CD4-positive, alpha-beta T cell (primary cell): ENCODE measurements around the gene VPS39. TPM values are rescaled to one million over a fixed set of nuclear protein-coding genes. Genes with fewer than 3 reads are reported as not detected.

Experiments used
- ATAC-seq: fragments of 200-7000 bp; cut with Tn5 transposase; one replicate; pipeline ENCODE4 v1.10.0; 2022; ENCODE audit warnings: mild to moderate bottlenecking; ENCODE audit not compliant: poor library complexity
- CTCF ChIA-PET: fragments of 350-600 bp; sonication (Branson Sonifier 250); formaldehyde crosslinking; loops from one replicate; lab custom pipeline; 2021; ENCODE audit warnings: antibody characterized with exemption, inconsistent platforms; lab: Charles Lee
- POLR2A ChIA-PET: fragments of 350-600 bp; sonication (Branson Sonifier 250); formaldehyde crosslinking; loops from one replicate; lab custom pipeline; 2021; ENCODE audit warnings: antibody characterized with exemption, inconsistent platforms; lab: Charles Lee
- DNase-seq, 14 experiments: peaks; one replicate each; pipeline ENCODE4 v3.0.0-alpha.2; 2013 to 2020; ENCODE audit warnings: mixed read lengths in 2 of 14
- H3K27ac ChIP-seq, 2 donors: one replicate each; pipeline versions ENCODE4 v1.5.1 to v1.7.0; 2013; ENCODE audit warnings: low read length in 2 of 2, low read depth in 1 of 2, mild to moderate bottlenecking in 1 of 2
- H3K27me3 ChIP-seq, 2 experiments: 1 replicate in 1 of 2; 2 replicates in 1 of 2; pipeline versions ENCODE4 v1.6.1 to v1.7.0; 2013; ENCODE audit warnings: low read length in 2 of 2, control low read depth in 1 of 2, mild to moderate bottlenecking in 1 of 2, moderate library complexity in 1 of 2; ENCODE audit not compliant: insufficient read depth in 2 of 2, control insufficient read depth in 1 of 2
- H3K36me3 ChIP-seq: one replicate; pipeline ENCODE4 v1.6.1; 2013; ENCODE audit warnings: low read length, control low read depth; ENCODE audit not compliant: insufficient read depth
- H3K4me1 ChIP-seq: one replicate; pipeline ENCODE4 v1.6.1; 2013; ENCODE audit warnings: low read length, control low read depth; ENCODE audit not compliant: insufficient read depth
- H3K4me3 ChIP-seq: one replicate; pipeline ENCODE4 v1.5.1; 2013; ENCODE audit warnings: mild to moderate bottlenecking, low read length, moderate library complexity
- H3K9me3 ChIP-seq, 2 experiments: 1 replicate in 1 of 2; 2 replicates in 1 of 2; pipeline versions ENCODE4 v1.6.1 to v1.7.0; 2013; ENCODE audit warnings: low read length in 2 of 2, mild to moderate bottlenecking in 2 of 2, control low read depth in 1 of 2, moderate library complexity in 1 of 2; ENCODE audit not compliant: control insufficient read depth in 1 of 2, insufficient read depth in 1 of 2
- H3K27ac Mint-ChIP-seq: one replicate; pipeline ENCODE4 v1.8.0; 2020; ENCODE audit warnings: mixed read lengths
- H3K27me3 Mint-ChIP-seq: one replicate; pipeline ENCODE4 v1.8.0; 2021; ENCODE audit warnings: mixed read lengths
- H3K36me3 Mint-ChIP-seq: one replicate; pipeline ENCODE4 v1.8.0; 2021; ENCODE audit warnings: low read depth, mixed read lengths
- H3K4me1 Mint-ChIP-seq: one replicate; pipeline ENCODE4 v1.8.0; 2021; ENCODE audit warnings: low read depth, mixed read lengths
- H3K4me3 Mint-ChIP-seq: one replicate; pipeline ENCODE4 v1.8.0; 2020; ENCODE audit warnings: mild to moderate bottlenecking, mixed read lengths
- H3K9me3 Mint-ChIP-seq: one replicate; pipeline ENCODE4 v1.8.0; 2020; ENCODE audit warnings: mixed read lengths
- CTCF ChIP-seq: fragments of 200-600 bp; IDR thresholded peaks from one replicate; pipeline ENCODE4 v1.8.0; 2022; ENCODE audit warnings: antibody characterized with exemption, mild to moderate bottlenecking
- intact Hi-C, 2 experiments: fragments of 100-400 bp; cut with DNase I in 1 of 2; cut with micrococcal nuclease in 1 of 2; formaldehyde crosslinking; loops; one replicate each; pipeline versions ENCODE4 v1.15.1 to v1.9.0; 2023 to 2025; cut with DNase I, micrococcal nuclease
- total RNA-seq, 174 experiments: library from RNA in 2 of 174; stranded (reverse) in 2 of 174; gene quantifications; one replicate each; pipeline ENCODE4 v1.2.3 and lab custom pipeline; 2021 to 2026

Gene VPS39
- total RNA-seq, 2 experiments from 2014 or later, result 73.4 to 82.5 TPM

GRCh38 chr15:42182961-42183360 lies 25.1 kb downstream of the VPS39 start:
- CTCF ChIA-PET, result no interaction called here
- H3K27ac Mint-ChIP-seq, result peak overlapping the region; percentile 19
- no peaks in the 10 kb centered on the region for H3K27me3 ChIP-seq
- no peaks in the 10 kb centered on the region for H3K9me3 Mint-ChIP-seq
- POLR2A ChIA-PET, result no interaction called here
- DNase-seq (peak in 1 of 14 experiments; percentile 28), ATAC-seq (no peak)
- no peak overlapping the region for H3K4me3 ChIP-seq
- peaks cover 91% of the 10 kb centered on the region for H3K36me3 Mint-ChIP-seq
- no peak for TF ChIP-seq CTCF
- no peaks in the 10 kb centered on the region for H3K9me3 ChIP-seq
- peaks cover 90% of the 10 kb centered on the region for H3K36me3 ChIP-seq
- intact Hi-C loops, result loop anchor here in 1 of 2 experiments (5.0 kb wide), 1 partner anchor 54 kb away; no protein-coding TSS in a partner anchor
- H3K27me3 Mint-ChIP-seq, result no peaks in the 10 kb centered on the region
- H3K4me1 Mint-ChIP-seq, result no peaks in the 10 kb centered on the region
- no peak overlapping the region for H3K4me3 Mint-ChIP-seq
- H3K27ac ChIP-seq, result no peak overlapping the region
- H3K4me1 ChIP-seq, result no peaks in the 10 kb centered on the region

- DNase-seq (no peak), ATAC-seq (no peak)
- intact Hi-C loops, result loop anchor here in 1 of 2 experiments (5.0 kb wide), 1 partner anchor 55 kb away; no protein-coding TSS in a partner anchor
- H3K4me3 Mint-ChIP-seq, result no peak overlapping the region
- Histone ChIP-seq H3K27me3 (no peaks in the 10 kb centered on the region), H3K36me3 (peaks cover 88% of the 10 kb centered on the region), H3K4me3 (no peak overlapping the region), H3K9me3 (no peaks in the 10 kb centered on the region), H3K4me1 (no peaks in the 10 kb centered on the region), H3K27ac (no peak overlapping the region)
- peaks cover 91% of the 10 kb centered on the region for H3K36me3 Mint-ChIP-seq
- CTCF ChIA-PET, result no interaction called here
- H3K9me3 Mint-ChIP-seq, result no peaks in the 10 kb centered on the region
- no peaks in the 10 kb centered on the region for H3K4me1 Mint-ChIP-seq
- no peak for TF ChIP-seq CTCF
- no peaks in the 10 kb centered on the region for H3K27me3 Mint-ChIP-seq
- no peak overlapping the region for H3K27ac Mint-ChIP-seq
- POLR2A ChIA-PET, result no interaction called here
These were observed 25.7 kb downstream of the VPS39 start for GRCh38 chr15:42182328-42182886.

GRCh38 chr15:42178056-42178455 lies 30.0 kb downstream of the VPS39 start:
- peaks cover 83% of the 10 kb centered on the region for H3K36me3 ChIP-seq

More at GRCh38 chr15:42178056-42178455, 30.0 kb downstream of the VPS39 start:
- no peaks in the 10 kb centered on the region for H3K9me3 ChIP-seq
- H3K27me3 Mint-ChIP-seq, result no peaks in the 10 kb centered on the region
- H3K4me1 ChIP-seq, result no peaks in the 10 kb centered on the region
- no peak for ATAC-seq
- ChIA-PET CTCF (no interaction called here), POLR2A (interaction anchor here (0.5 to 0.8 kb wide), 2 partner anchors 189 to 474 kb away, joined by 3 read pairs; no protein-coding TSS in a partner anchor)
- no peak for DNase-seq
- no peaks in the 10 kb centered on the region for H3K27me3 ChIP-seq
- no peaks in the 10 kb centered on the region for H3K9me3 Mint-ChIP-seq
- intact Hi-C loops, result no loop called here
- H3K4me3 Mint-ChIP-seq, result no peak overlapping the region
- peaks cover 92% of the 10 kb centered on the region for H3K36me3 Mint-ChIP-seq
- TF ChIP-seq CTCF, result no peak
- no peak overlapping the region for H3K27ac ChIP-seq
- no peak overlapping the region for H3K4me3 ChIP-seq
- no peaks in the 10 kb centered on the region for H3K4me1 Mint-ChIP-seq
- no peak overlapping the region for H3K27ac Mint-ChIP-seq
